IPS-15b (cell line): ENCODE data around the gene OR2AP1.
"Not testable (repeated sequence)": the region's sequence is repeated elsewhere in the genome, so short reads cannot be mapped to it uniquely, and the experiment has no call there.

Source experiments
- H3K27me3 ChIP-seq: one replicate; pipeline ENCODE4 v1.6.1; 2013; ENCODE audit warnings: low read length; ENCODE audit not compliant: control insufficient read depth, insufficient read depth
- H3K36me3 ChIP-seq: one replicate; pipeline ENCODE4 v1.6.1; 2013; ENCODE audit warnings: low read length; ENCODE audit not compliant: control insufficient read depth, insufficient read depth
- H3K4me1 ChIP-seq: one replicate; pipeline ENCODE4 v1.6.1; 2013; ENCODE audit warnings: mild to moderate bottlenecking, low read length; ENCODE audit not compliant: control insufficient read depth, insufficient read depth
- H3K4me3 ChIP-seq: one replicate; pipeline ENCODE4 v1.5.1; 2013; ENCODE audit warnings: low read depth, low read length
- H3K9ac ChIP-seq: one replicate; pipeline ENCODE4 v1.6.1; 2013; ENCODE audit warnings: low read depth, mild to moderate bottlenecking, low read length
- H3K9me3 ChIP-seq: one replicate; pipeline ENCODE4 v1.6.1; 2013; ENCODE audit warnings: mild to moderate bottlenecking, low read length; ENCODE audit not compliant: control insufficient read depth, insufficient read depth

Gene OR2AP1

DNA sequence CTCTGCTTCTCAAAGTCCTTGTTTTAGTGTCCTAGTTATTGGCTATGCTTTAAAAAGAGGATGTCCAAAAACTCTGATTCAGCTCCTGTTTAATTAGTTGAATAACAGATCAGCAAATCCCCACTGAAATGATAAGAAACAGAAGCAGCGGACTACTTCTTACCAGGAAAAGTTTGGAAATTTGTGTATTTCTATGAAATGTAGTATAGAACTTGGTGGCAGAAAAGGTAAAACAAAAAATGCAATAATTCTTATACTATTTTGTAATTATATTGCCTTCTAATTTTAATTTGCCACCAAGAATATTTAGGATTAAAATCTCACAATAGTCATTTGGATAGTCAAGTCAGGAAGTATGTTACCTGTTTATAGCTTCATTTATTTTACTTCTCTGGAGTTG, at the start of gene OR2AP1:
OR2AP1 (plus strand) TSS at position 301 of the 400 bp plus-strand sequence. CDS start 1,947 bp downstream, outside the sequence.
- no peaks in the 10 kb centered on the region for H3K27me3 ChIP-seq
- H3K9me3 ChIP-seq, result peaks cover 7% of the 10 kb centered on the region
- H3K36me3 ChIP-seq, result no peaks in the 10 kb centered on the region
- no peak within 1 kb of the TSS for H3K4me3 ChIP-seq
- H3K4me1 ChIP-seq, result no peaks in the 10 kb centered on the region
- no peak within 1 kb of the TSS for H3K9ac ChIP-seq

DNA sequence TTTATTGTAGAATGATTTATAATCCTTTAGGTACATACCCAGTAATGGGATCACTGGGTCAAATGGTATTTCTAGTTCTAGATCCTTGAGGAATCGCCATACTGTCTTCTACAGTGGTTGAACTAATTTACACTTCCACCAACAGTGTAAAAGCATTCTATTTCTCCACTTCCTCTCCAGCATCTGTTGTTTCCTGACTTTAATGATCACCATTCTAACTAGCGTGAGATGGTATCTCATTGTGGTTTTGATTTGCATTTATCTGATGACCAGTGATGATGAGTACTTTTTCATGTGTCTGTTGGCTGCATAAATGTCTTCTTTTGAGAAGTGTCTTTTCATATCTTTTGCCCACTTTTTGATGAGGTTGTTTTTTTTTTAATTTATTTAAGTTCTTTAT, 24.0 kb upstream of the OR2AP1 start:
- H3K27me3 ChIP-seq, H3K9ac ChIP-seq, H3K4me3 ChIP-seq, H3K36me3 ChIP-seq, H3K4me1 ChIP-seq, H3K9me3 ChIP-seq: not testable (repeated sequence)

DNA sequence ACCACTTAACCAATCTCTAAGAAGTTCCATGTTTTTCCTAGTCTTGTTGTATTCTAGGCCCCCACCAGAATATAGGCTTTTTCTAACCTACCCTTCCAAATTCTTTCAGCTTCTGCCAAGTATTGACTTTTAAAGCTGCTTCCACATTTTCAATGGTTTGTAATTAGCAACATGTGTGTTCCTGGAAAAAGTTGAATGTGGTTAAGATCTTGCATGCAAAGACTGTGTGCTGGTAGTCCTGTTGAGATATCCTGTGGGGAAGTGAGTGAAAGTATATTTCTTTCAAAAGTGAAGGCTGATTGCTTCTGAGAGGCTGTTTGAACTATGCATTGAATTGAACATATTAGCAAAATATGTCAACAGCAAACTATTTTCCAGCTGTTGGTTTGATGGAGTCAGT, 23.5 kb upstream of the OR2AP1 start:
- H3K9ac ChIP-seq, result no peak overlapping the region
- peaks cover 6% of the 10 kb centered on the region for H3K9me3 ChIP-seq
- no peaks in the 10 kb centered on the region for H3K27me3 ChIP-seq
- no peaks in the 10 kb centered on the region for H3K36me3 ChIP-seq
- no peak overlapping the region for H3K4me3 ChIP-seq
- H3K4me1 ChIP-seq, result no peaks in the 10 kb centered on the region

DNA sequence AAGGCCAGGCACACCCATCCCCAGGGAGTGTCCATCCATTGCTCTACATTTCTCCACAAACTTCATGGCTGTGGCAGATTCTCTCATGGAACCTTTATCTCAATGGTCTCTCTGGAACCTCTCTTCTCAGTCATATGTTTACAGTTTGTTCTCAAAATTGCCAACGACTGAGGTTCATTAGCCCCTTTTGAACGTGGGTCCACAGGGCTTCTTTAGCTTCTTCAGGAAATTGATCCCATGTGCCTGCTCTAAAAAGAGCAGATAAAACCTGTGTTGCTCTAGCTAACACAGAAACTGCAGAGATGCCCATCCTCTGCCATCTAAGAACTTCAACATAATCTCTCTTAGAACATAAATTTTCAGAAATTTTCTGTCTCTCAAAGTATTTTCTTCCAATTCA, 23.0 kb upstream of the OR2AP1 start, which contains the start of gene OR6C4:
OR6C4 (plus strand) TSS at position 301 of the 400 bp plus-strand sequence. CDS start 1,625 bp downstream, outside the sequence.
- no peaks in the 10 kb centered on the region for H3K4me1 ChIP-seq
- H3K27me3 ChIP-seq, result no peaks in the 10 kb centered on the region
- H3K4me3 ChIP-seq, result no peak within 1 kb of the TSS
- H3K9me3 ChIP-seq, result peaks cover 6% of the 10 kb centered on the region
- no peak within 1 kb of the TSS for H3K9ac ChIP-seq
- no peaks in the 10 kb centered on the region for H3K36me3 ChIP-seq

DNA sequence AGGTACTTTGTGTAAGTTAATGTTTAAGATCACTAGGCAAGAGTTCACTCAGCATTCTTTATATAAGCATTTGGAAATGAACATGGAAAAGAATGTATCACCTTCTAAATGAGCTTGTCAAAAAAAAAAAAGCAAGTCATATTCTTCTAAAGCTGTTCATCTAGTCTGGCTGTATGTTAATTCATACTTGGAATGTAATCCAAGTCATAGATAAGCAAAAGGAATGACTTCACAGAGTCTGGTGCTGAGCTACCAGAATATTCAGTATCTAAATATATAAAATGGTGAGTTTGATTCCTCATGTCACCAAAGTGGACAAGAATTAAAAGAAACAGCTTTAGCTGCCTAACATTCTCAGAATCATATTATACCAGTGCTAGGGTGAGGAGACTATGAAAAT, 18.0 kb upstream of the OR2AP1 start:
- no peaks in the 10 kb centered on the region for H3K36me3 ChIP-seq
- H3K4me3 ChIP-seq, result no peak overlapping the region
- no peaks in the 10 kb centered on the region for H3K27me3 ChIP-seq
- H3K4me1 ChIP-seq, result no peaks in the 10 kb centered on the region
- peaks cover 3% of the 10 kb centered on the region for H3K9me3 ChIP-seq
- H3K9ac ChIP-seq, result no peak overlapping the region

DNA sequence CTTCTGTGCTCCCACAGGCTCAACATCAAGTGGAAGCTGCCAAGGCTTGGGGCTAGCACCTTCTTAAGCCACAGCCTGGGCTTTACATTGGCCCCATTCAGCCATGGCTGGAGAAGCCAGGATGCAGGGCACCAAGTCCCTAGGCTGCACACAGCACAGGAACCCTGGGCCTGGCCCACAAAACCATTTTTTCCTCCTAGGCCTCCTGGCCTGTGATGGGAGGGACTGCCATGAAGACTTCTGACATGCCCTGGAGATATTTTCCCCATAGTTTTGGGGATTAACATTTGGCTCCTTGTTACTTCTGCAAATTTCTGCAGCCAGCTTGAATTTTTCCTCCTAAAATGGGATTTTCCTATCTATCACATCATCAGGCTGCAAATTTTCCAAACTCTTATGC, 2.2 kb upstream of the OR2AP1 start:
- H3K9ac ChIP-seq, H3K27me3 ChIP-seq, H3K4me1 ChIP-seq, H3K4me3 ChIP-seq, H3K9me3 ChIP-seq, H3K36me3 ChIP-seq: not testable (repeated sequence)

DNA sequence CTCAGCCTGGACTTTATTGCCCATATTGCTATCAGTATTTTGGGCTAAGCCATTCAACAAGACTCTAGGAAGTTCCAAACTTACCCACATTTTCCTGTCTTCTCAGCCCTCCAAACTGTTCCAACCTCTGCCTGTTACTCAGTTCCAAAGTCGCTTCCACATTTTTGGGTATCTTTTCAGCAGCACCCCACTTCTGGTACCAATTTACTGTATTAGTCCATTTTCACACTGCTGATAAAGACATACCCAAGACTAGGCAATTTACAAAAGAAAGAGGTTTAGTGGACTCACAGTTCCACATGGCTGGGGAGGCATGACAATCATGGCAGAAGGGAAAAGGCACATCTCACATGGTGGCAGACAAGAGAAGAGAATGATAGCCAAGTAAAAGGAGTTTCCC, 1.6 kb upstream of the OR2AP1 start:
- H3K9me3 ChIP-seq, H3K36me3 ChIP-seq, H3K4me1 ChIP-seq, H3K4me3 ChIP-seq, H3K9ac ChIP-seq, H3K27me3 ChIP-seq: not testable (repeated sequence)

DNA sequence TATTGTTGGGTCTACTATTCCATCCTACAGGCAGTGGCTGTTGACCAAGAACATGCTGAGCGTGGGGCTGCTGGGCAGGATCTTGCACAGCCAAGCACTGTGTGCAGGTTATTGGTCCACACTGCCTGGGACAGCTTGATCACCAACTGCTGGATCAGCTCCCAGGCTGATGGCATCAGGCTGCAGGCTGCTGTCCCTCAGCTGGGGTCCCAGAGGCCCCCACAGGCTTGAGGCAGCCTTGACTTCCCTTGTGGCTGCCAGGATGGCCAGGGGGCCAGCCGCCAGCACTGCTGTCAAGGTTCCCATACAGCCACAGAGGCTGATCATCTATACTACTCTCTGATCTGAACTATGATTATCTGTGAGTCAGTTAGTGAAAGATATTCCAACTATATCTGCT, 9.8 kb downstream of the OR2AP1 start:
- no peaks in the 10 kb centered on the region for H3K36me3 ChIP-seq
- H3K9me3 ChIP-seq, result no peaks in the 10 kb centered on the region
- no peaks in the 10 kb centered on the region for H3K27me3 ChIP-seq
- no peak overlapping the region for H3K9ac ChIP-seq
- no peak overlapping the region for H3K4me3 ChIP-seq
- H3K4me1 ChIP-seq, result no peaks in the 10 kb centered on the region

DNA sequence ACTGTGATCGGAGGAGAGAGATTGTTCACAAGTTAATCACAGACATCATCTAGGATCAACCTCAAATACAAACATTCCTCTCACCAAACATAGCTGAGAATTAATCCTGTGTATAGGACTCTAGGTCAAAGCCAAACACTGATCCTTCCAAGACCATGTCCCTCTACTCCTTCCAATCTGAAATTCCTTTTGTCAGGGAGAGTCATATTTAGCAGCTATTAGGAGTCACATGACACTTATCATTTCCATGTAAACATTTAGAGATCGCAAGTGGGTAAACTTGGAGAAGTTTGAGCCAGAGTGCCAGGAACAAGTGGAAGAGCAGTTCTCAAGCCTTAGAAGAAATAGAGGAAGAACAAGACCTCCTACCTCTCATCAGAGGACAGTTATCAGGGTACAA, 13.5 kb downstream of the OR2AP1 start:
- Histone ChIP-seq H3K9ac (no peak overlapping the region), H3K36me3 (no peaks in the 10 kb centered on the region), H3K27me3 (no peaks in the 10 kb centered on the region), H3K4me1 (no peaks in the 10 kb centered on the region), H3K9me3 (no peaks in the 10 kb centered on the region), H3K4me3 (no peak overlapping the region)

DNA sequence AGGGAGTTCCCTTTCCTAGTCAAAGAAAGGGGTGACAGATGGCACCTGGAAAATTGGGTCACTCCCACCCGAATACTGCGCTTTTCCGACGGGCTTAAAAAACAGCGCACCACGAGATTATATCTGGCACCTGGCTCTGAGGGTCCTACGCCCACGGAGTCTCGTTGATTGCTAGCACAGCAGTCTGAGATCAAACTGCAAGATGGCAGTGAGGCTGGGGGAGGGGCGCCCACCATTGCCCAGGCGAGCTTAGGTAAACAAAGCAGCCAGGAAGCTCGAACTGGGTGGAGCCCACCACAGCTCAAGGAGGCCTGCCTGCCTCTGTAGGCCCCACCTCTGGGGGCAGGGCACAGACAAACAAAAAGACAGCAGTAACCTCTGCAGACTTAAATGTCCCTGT, 17.9 kb downstream of the OR2AP1 start:
- not testable (repeated sequence) for H3K9ac ChIP-seq, H3K4me3 ChIP-seq, H3K4me1 ChIP-seq, H3K36me3 ChIP-seq, H3K9me3 ChIP-seq, H3K27me3 ChIP-seq

DNA sequence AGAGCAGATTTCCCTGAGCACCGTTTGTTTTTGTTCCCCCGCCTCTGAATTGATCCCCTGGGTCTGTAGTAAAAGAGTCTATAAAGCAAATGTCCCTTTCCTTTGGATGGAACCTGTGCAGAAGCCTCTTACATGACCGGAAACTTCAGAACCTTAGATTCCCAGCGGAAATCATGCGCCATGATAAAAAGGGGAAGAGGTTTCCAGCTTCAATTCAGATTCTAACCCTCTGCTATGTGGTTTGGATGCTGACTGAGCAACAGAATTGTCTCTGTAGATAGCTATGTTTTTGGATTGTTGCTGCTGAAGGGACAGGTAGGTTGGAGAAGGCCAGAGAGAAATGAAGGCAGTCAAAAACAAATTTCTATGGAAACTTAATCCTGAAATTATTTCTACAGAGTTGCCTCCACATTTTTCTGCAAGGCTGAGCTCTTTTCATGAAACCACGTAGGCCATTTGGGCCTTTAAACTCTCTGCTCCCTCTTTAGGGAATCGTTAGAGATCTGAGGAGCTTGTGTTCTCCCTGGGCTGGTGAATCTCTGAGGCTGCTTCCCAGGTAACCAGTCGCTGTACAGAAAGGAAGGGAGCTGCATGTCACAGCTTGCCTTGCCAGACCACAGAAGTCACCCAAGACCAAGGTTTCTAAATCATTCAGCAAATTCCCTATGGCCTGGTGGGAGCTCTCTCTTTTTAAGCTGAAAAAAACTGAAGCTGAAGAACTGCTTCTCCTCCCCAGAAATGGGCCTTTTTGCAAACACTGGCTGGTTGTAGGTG, 35.7 kb downstream of the OR2AP1 start:
- Histone ChIP-seq H3K27me3 (no peaks in the 10 kb centered on the region), H3K9me3 (no peaks in the 10 kb centered on the region), H3K4me3 (no peak overlapping the region), H3K9ac (no peak overlapping the region), H3K4me1 (no peaks in the 10 kb centered on the region), H3K36me3 (no peaks in the 10 kb centered on the region)

DNA sequence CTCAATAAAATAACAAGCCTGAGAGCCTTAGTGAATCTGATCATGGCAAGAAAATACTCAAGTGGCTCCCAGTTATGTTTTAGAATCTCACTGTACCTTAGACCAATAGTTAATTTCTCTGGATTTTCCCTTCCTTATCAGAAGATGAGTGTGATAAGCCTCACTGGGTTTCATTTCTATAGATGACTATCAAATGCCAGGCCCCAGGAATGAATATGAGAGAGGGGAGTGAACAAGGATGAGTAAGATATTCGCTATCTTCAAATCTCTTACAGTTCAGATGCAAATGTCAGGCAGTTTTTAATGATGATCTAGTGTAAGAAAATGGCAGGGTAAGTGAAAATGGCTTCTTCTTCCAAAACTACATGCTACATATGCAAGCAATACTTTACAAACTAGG, 38.3 kb downstream of the OR2AP1 start:
- Histone ChIP-seq H3K9ac (no peak overlapping the region), H3K4me1 (no peaks in the 10 kb centered on the region), H3K9me3 (peaks cover 3% of the 10 kb centered on the region), H3K36me3 (no peaks in the 10 kb centered on the region), H3K4me3 (no peak overlapping the region), H3K27me3 (no peaks in the 10 kb centered on the region)
